GM19035 (cell line): Measurements from ENCODE around the gene TRPM2.

Experiments
- ATAC-seq: cut with Tn5 transposase; IDR thresholded peaks from one replicate; pipeline ENCODE4 v1.9.1; 2021; ENCODE audit not compliant: unreplicated experiment

The TRPM2 gene

DNA sequence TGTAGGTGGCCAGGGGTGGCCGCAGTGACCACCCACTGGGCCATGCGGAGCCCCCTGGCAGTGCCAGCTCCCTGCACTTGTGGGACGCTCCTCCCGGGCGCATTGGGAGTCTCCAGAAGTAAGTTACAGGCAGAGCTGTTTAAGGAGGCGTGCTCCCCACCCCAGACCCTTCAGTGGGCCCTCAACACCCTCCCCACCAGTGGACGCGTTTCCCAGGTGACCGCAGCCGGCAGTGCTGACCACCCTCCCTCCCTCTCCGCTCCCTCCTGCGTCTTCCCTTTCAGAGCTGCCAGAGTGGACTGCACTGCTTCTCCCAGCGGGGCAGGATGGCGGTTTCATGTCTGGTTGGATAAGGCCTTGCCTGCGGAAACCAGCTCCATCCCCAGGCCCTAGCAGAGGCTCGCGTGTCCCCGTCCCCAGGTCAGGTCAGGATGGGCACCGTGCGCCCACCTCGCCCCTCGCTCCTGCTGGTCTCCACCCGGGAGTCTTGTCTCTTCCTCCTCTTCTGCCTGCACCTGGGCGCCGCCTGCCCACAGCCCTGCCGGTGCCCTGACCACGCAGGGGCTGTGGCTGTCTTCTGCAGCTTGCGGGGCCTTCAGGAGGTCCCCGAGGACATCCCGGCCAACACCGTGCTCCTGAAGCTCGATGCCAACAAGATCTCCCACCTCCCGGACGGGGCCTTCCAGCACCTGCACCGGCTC is 102.9 kb downstream of the TRPM2 start:
- no peak for ATAC-seq

DNA sequence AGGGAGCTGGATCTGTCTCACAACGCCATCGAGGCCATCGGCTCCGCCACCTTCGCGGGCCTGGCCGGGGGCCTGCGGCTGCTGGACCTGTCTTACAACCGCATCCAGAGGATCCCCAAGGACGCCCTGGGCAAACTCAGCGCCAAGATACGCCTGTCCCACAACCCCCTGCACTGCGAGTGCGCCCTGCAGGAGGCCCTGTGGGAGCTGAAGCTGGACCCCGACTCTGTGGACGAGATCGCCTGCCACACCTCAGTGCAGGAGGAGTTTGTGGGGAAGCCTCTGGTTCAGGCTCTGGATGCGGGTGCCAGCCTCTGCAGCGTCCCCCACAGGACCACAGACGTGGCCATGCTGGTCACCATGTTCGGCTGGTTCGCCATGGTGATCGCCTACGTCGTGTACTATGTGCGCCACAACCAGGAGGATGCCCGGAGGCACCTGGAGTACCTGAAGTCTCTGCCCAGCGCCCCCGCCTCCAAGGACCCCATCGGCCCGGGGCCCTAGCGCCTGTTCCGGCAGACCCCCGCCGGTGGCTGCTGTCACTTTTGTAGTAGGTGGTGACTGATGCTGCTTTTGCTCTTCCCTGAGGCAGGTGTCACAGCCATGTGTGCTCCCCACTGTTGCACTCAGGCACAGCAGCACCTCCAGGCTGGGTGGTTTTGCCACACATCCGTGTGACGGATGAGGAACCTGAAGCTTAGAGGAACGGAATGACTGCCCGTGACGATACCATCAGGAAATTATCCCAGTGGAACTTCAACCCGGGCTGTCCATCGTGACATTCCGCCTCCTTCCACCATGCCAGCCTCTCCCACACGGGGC is 103.7 kb downstream of the TRPM2 start:
- no peak for ATAC-seq

DNA sequence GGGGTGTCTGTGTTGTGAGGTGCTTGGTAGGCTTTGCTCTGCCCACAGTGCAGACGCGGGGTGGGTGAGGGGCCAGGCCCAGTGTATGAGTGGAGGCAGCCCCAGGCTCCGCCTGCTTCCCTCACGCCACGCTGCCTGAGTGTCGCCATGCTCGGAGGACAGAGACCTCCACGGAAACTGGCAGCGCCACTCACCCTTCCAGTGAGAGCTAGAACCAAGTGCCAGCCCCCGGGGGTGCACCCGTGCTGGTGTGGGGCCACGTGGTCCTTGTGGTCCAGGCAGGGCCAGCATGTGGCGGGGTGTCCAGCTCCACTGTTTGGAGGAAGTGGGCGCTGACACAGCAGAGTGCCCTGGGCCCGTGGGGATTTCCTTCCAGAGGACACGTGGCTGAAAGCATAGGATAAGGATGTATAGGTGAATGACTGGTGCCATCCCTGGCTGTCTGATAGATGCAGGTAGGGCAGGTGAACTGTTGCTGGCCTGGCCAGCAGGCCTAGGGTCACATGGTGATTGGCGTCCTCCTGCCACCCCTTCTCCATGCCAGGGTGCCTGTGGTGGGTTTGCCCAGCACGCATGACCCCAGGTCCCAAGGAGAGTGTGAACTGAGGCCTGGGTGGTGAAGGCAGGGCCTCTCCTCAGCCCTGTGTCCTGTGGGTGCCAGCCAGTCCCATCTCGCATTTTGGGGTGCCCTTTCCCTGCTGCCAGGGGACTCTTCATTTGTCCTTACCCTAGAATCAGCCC is 105.7 kb downstream of the TRPM2 start:
- no peak for ATAC-seq

DNA sequence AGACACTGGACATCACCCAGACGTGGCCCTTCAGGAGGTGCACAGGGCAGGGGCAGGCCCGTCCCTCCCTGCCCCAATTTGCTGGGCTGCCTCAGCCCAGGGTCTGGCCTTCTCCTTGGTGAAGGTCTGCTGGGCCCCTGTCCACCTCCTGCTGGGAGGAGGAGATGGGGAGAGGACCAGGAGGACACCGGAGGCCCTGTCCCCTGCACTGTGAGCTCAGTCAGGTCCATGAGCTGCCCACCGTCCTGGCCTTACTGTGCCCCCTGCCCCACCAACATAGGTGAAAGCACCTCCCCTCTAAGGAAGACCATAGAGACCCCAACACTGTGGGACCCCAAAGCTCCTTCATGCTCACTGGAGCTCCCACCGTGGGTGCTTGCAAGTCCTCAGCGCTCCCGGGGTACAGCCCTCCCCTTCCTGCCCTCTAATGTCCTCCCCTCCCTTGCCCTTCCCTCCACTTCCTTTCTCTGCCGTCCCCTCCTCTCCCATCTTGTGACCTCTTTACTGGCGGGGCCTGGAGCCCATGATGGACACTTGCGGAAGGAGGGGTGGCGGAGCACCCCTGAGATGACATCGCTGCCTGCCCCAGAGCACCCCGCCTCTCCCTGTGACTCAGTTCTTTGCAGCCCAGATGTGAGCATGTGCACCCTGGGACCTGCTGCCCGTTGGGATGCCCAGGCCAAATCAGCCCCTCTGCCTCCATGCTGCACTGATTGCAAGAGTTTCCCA is 106.5 kb downstream of the TRPM2 start:
- ATAC-seq: no peak

DNA sequence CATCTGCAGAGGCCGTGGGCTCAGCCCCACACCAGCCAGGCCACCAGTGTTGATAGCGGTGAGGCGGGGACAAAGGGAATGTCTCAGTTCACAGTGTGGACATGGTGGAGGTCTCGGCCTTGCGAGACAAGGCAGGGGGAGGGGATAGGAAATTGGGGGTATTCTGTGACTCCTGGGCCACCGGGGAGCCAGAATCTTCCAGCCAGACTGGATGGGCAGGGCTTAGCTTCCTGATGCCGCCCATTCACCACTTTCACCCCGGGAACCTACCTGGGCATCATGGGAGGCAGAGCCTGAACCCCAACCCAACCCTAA is 107.0 kb downstream of the TRPM2 start:
- no peak for ATAC-seq

DNA sequence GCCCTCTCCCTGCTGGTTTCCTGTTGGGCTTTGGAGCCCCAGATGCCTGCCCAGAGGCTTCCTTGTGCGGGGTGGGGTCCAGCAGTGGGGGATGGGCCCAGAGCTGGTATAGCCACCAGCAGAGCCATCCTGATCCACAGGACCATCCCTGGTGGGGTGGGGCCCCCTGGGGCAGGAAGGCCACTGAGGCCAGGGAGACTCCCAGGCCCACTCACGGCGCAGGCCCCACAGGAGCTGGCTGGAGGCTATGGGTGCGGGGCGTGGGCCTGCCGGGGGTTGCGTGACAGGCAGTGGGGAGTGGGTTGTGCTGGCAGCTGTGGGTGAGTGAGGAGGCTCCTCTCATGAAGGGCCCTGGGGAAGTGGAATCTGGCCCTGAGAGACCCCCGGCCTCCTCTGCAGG is 107.6 kb downstream of the TRPM2 start:
- ATAC-seq: no peak

DNA sequence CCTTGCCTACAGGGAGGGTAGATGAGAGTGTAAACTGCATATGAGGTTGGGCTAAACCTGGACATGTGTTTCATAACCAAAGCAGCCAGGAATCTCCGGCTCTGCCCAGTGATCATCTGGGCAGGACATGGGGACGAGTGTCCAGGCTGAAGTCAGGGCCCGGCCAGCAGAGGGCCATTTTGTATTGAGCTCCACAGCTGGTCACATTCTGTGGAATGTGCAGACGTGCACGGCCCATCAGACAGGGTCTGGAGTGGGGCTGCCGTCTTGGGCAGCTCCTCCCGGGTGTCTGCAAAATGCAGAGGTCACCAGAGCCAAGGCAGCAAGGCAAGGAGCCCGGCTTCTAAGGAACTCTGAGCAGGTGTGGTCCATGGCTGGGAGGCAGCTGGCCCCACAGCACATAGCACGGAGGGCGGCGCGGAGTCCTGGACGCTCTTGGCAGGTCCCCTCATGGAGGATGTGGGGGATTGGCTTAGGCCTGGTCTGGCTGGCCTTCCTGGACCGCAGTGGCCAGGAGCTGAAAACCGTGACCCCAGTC is 108.1 kb downstream of the TRPM2 start:
- no peak for ATAC-seq

DNA sequence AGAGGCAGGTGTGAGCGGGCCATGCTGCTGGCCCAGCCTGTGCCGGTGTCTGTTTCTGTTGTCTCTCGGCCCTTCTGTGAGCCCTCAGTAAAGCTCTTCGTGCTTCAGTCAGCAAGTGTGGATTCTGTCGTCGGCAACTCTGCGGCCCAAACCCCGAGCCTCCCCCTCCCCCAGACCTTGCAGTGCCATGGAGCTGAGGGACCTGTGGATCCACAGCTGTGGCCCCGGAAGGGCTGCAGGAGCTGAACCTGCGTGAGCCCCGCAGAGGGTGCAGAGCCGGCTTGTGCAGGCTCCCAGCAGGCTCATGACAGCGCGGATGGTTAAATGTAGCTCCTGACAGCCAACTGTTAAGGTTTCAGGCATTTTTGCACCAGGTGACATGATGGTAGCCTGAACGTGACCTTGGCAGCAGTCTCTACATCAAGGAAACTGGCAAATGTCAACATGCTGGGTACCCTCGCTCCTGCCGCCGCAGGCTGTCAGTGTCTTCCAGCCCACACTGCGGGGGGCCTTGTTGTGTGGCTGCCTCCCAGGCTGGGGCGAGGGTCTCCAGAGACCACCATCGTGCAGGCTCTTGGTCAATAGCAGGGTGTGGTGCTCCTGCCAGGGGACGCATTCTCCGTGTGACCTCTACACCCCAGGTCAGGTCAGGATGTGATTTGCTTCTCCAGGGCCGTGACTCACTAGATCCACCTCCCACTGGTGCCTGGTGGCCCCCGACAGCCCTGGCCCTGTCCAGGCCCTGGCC is 108.8 kb downstream of the TRPM2 start:
- ATAC-seq: no peak

DNA sequence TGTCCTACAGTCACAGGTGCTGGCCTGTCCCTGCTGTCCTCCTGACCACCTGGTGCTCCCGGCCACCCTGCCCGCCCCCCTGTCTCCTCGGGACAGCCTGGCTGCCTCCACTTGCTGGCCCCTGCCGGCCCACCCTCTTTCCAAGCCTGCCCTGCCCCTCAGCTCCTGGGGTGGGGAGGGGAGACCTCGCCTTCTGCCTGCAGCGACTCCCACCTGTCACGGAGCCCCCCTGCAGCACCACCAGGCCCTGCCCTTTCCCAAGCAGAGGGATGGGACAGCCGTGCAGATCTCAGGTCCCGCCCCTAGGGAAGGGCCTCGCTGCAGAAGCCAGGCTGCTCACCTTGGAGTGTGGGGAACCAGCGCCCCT is 109.4 kb downstream of the TRPM2 start:
- ATAC-seq: no peak

DNA sequence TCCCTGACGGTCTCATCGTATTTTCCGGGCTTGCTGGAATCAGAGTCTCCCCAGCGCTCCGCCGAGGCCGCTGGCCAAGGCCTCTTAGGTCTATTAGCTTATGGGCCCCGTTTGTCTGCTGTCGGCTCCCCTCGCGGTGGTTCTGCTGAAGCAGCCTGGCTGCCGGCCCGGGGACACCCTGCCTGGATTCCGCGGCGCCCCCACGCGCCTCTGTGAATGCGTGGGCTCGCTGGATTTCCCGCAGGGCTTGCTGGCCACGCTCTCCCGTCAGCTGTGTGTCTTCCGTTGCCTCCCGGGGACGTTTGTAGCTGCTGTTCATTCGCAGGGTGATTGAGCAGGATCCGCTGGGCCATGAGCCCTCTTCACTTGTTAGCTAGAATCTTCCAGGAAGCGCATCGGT is 110.3 kb downstream of the TRPM2 start:
- ATAC-seq: no peak

DNA sequence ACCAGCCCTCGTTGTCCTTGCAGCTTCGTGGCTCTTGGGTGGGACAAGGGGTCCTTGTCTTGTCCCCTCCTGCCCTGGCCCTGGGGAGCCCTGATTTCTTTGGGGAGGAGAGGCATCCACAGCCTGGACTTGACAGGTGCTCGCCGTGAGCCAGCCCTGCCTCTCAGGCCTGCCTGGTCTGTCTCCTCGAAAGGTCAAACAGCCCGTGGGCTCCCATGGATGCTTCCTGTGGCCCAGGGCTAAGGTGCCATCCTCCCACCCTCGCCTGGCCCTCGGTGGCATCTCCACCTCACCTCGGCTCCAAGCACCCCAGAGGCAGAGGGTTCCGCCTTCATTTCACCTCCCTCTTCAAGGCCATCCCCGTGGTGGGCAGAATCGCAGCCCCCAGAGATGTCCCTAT is 110.9 kb downstream of the TRPM2 start:
- ATAC-seq: no peak

DNA sequence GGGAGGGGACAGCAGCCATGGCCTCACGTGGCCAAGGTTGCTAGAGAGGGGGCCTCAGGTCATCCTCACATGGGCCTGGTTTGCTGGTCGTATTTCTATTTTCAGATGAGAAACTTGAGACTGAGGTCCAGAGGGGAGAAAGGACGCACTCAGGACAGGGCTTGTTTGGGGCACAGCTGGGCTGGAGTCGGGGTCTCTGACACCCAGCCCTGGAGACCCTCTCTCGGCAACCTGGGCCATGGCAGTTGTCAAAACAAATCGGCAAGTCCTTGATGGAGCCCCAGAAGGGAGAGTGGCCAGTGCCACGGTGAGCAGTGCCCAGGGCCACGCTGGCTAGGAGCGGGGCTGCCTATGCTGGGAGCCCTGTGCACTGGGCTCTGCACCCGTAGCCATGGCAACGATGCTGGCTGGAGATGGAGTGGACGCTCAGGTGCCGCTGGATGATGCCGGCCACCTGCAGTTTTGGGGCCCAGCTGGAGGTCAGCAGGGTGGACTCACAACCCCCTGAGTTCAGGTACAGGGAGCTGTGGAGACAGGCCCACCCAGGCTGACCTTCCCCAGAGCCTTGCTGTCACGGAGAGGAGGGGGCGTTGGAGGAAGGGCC is 113.0 kb downstream of the TRPM2 start:
- no peak for ATAC-seq

DNA sequence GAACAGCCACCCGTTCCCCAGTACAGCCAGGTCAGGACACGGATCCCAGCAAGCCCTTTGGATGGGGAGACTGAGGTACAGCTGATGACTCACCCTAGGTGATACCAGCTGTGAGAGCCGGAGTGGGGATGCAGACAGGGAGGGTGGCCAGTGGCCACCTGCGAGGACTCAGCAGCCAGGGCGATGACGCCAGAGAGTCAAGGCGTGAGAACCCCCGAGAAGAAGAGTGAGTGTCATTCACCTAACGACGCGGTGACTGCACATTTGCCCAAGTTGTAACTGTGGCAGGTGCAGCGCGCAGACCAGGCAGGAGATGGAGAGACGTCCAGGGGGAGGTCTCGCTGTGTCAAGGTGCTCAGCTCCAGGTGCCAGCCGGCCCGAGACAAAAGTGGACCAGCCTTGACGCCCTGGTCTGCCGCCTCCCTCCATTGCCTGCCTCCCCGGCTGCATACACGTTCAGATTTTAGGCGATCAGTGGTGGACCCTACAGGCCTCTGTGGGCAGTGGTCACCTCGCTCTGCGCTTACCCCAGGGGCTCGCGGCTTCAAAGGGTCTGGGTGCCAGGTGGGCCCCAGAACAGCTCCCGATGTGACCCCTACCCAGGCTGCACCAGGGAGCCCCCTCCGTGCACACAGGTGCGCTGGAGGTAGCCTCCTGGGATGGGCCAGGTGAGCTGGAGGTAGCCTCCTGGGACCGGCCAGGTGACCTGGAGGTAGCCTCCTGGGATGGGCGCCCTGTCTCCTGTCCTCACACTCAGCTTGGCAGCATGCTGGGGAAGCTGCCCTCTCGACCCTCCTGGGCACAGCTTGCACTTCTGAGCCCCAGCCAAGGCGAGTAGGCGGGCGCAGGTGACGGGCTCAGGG is 113.8 kb downstream of the TRPM2 start:
- no peak for ATAC-seq

DNA sequence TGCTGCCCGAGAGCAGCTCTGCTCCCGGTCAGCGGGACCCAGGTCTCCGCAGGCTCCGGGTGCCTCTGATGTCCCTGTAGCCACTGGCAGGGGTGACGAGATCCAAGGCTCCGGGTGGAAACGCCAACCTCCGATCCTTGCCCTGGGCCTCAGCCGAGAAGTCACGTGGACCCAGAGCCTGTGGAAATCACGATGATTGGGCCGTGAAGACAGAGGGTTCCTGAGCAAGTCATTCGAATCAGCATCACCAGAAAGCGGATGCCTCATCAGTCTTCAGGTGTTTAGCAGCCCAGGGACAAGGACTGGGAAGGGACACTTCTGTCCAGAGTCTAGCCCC is 114.4 kb downstream of the TRPM2 start:
- ATAC-seq: no peak

DNA sequence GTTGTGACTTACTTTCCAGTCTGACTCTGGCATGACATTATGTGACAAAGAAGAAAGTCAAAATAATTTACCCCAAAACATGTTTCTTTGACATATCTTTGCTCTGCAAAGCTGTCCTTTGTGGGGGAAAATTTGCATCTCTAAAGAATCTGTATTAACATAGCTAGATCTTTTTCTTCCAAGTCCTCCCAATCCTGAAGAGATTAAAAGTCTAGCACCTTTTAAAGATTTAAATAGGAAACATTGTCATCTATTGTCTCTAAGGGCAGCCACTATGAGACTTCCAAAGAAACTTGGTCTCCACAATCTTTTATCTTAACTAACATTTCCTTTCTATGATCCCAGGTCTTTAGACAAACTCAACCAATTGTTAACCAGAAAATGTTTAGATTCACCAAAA is 117.9 kb downstream of the TRPM2 start:
- ATAC-seq: no peak

DNA sequence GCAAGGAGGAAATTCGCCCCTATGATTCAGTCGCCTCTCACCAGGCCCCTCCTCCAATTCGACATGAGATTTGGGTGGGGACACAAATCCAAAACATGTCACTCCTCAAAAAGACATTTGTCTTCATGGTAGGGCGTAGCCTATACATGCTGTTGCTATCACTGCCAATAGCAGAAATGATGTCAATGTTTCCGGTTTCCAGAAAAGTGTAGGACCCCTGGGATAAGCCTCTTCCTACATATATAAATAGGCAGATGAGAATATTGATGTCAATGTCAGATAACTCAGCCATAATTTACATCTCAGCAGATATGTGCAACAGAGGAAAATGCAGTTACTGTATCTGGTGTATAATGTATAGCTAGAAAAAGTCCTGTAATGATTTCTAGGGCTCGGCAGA is 118.6 kb downstream of the TRPM2 start:
- ATAC-seq: no peak

DNA sequence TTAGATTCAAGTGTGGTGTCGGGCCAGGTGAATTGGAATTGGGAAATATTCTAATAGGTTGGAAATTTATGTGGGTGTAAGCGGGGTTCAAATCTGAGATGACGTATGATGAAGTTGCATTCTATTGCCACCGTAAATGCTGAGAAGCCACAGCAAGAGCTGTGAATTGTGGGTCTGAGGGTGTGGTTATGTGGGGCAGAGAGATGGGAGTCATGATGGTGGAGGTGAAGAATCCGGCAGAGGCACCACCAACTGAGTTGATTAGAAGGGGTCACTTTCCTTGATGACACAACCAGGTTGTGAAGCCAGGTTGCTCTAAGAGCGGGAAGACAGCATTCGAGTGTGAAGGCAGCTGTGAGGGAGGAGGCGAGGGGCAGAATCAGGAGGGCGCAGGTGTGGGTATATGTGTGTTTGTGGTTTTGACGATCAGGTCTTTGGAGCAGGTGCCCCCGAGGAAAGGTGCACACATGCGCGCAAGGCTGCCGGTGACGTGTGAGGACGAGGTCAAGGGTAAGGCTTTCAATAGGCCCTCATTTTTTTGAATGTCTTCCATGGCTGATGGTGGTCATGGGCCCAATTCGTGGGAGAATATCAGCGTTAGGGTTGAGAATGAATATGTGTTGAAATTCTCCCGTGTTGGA is 120.6 kb downstream of the TRPM2 start:
- ATAC-seq: no peak

DNA sequence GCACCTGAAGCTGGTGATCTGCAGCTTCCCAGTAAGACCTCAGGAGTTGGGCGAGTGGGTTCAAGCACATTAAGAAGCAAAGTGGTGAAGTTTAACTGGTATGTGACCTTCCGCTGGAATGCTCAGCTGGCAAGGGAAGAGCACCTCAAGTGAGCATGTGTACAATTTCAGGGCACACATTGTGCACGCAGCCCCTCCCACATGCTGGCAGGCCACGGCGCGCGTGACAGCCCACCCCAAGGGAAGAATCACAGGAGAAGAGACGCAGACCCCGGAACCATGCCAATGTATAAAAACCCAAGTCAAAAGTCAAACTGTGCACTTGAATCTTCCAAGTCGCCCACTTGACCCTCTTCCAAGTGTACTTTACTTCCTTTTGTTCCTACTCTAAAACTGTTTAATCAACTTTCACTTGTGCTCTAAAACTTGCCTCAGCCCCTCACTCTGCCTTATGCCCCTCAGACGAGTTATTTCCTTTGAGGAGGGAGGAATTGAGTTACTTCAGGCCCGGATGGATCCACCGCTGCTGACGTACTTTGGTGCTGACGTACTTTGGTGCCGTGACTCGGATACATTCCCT is 121.9 kb downstream of the TRPM2 start:
- no peak for ATAC-seq
